HepG2 (cell line): Measurements from ENCODE around the gene TTBK1. TPM values are rescaled to one million over a fixed set of nuclear protein-coding genes. Genes with fewer than 3 reads are reported as not detected.
A peak's percentile ranks its signal among the peaks of the same experiment; 100 is the strongest.

Source experiments
- ARID2 ChIP-seq: sonication (generic); formaldehyde crosslinking; IDR thresholded peaks from 2 replicates; pipeline ENCODE4 v1.8.1; 2022; ENCODE audit warnings: mild to moderate bottlenecking, missing genetic modification reagents, borderline replicate concordance
- ATF7 ChIP-seq, 2 experiments: fragments of 450-650 bp in 1 of 2; sonication (generic) in 1 of 2; formaldehyde crosslinking in 1 of 2; IDR thresholded peaks; 2 replicates each; pipeline versions ENCODE4 v1.4.0 to v1.6.1; 2016 to 2020; ENCODE audit warnings: antibody characterized with exemption in 1 of 2, mild to moderate bottlenecking in 1 of 2, missing genetic modification reagents in 1 of 2
- BCL6 ChIP-seq: IDR thresholded peaks from 2 replicates; pipeline ENCODE4 v1.6.1; 2016; ENCODE audit warnings: missing genetic modification reagents, missing compliant biosample characterization
- CAMTA2 ChIP-seq: sonication (generic); formaldehyde crosslinking; IDR thresholded peaks from 2 replicates; pipeline ENCODE4 v1.4.0; 2020; ENCODE audit warnings: mild to moderate bottlenecking, missing genetic modification reagents, borderline replicate concordance
- HES4 ChIP-seq: sonication (generic); formaldehyde crosslinking; IDR thresholded peaks from 2 replicates; pipeline ENCODE4 v1.9.0; 2021; ENCODE audit warnings: mild to moderate bottlenecking, missing genetic modification reagents, borderline replicate concordance
- HHEX ChIP-seq: IDR thresholded peaks from 2 replicates; pipeline ENCODE4 v1.6.1; 2016; ENCODE audit warnings: control low read depth
- MED13 ChIP-seq: sonication (generic); formaldehyde crosslinking; IDR thresholded peaks from 2 replicates; pipeline ENCODE4 v1.5.0; 2020; ENCODE audit warnings: missing genetic modification reagents
- NAIF1 ChIP-seq: sonication (generic); formaldehyde crosslinking; IDR thresholded peaks from 2 replicates; pipeline ENCODE4 v1.5.0; 2020; ENCODE audit warnings: mild to moderate bottlenecking, missing genetic modification reagents, borderline replicate concordance
- NCOA2 ChIP-seq: sonication (generic); formaldehyde crosslinking; IDR thresholded peaks from 2 replicates; pipeline ENCODE4 v1.8.0; 2022; ENCODE audit warnings: inconsistent platforms
- PHB2 ChIP-seq: fragments of 450-650 bp; IDR thresholded peaks from 2 replicates; pipeline ENCODE4 v1.6.1; 2018; ENCODE audit not compliant: partially characterized antibody
- RFXAP ChIP-seq: sonication (generic); formaldehyde crosslinking; IDR thresholded peaks from 2 replicates; pipeline ENCODE4 v1.4.0; 2020; ENCODE audit warnings: missing genetic modification reagents, borderline replicate concordance
- RXRA ChIP-seq: sonication (generic); formaldehyde crosslinking; IDR thresholded peaks from 2 replicates; pipeline ENCODE4 v1.5.1; 2020; ENCODE audit warnings: missing genetic modification reagents
- SNAPC2 ChIP-seq: sonication (generic); formaldehyde crosslinking; IDR thresholded peaks from 2 replicates; pipeline ENCODE4 v1.8.1; 2022; ENCODE audit warnings: mild to moderate bottlenecking, missing genetic modification reagents
- SP1 ChIP-seq, 2 experiments: fragments of 450-650 bp in 1 of 2; sonication (generic) in 1 of 2; formaldehyde crosslinking in 1 of 2; IDR thresholded peaks; 2 replicates each; pipeline versions ENCODE4 v1.4.0 to v1.6.1; 2016 to 2020; ENCODE audit warnings: missing genetic modification reagents in 1 of 2
- SP4 ChIP-seq: sonication (generic); formaldehyde crosslinking; IDR thresholded peaks from 2 replicates; pipeline ENCODE4 v1.8.1; 2023; ENCODE audit warnings: mild to moderate bottlenecking, missing genetic modification reagents
- ZBTB7B ChIP-seq: sonication (generic); formaldehyde crosslinking; IDR thresholded peaks from 2 replicates; pipeline ENCODE4 v1.4.0; 2020; ENCODE audit warnings: missing genetic modification reagents
- ZFX ChIP-seq: sonication (generic); formaldehyde crosslinking; IDR thresholded peaks from 2 replicates; pipeline ENCODE4 v1.4.0; 2020; ENCODE audit warnings: mild to moderate bottlenecking, low read depth, missing genetic modification reagents, moderate library complexity
- ZNF136 ChIP-seq: sonication (generic); formaldehyde crosslinking; IDR thresholded peaks from 2 replicates; pipeline ENCODE4 v1.8.1; 2022; ENCODE audit warnings: low read depth, mild to moderate bottlenecking, moderate library complexity, missing genetic modification reagents
- ZNF205 ChIP-seq: IDR thresholded peaks from 2 replicates; pipeline ENCODE4 v1.6.1; 2018; ENCODE audit warnings: missing biosample characterization, missing genetic modification reagents
- ZNF292 ChIP-seq: sonication (generic); formaldehyde crosslinking; IDR thresholded peaks from 2 replicates; pipeline ENCODE4 v1.8.1; 2022; ENCODE audit warnings: mild to moderate bottlenecking, low read depth, missing genetic modification reagents, borderline replicate concordance
- ZNF367 ChIP-seq: sonication (generic); formaldehyde crosslinking; IDR thresholded peaks from 2 replicates; pipeline ENCODE4 v1.4.0; 2020; ENCODE audit warnings: missing genetic modification reagents, borderline replicate concordance
- ZNF547 ChIP-seq: sonication (generic); formaldehyde crosslinking; IDR thresholded peaks from 2 replicates; pipeline ENCODE4 v1.5.1; 2020; ENCODE audit warnings: mild to moderate bottlenecking, missing genetic modification reagents
- ZNF598 ChIP-seq: sonication (generic); formaldehyde crosslinking; IDR thresholded peaks from 2 replicates; pipeline ENCODE4 v1.5.1; 2020; ENCODE audit warnings: mild to moderate bottlenecking, missing genetic modification reagents, borderline replicate concordance
- ZNF607 ChIP-seq: sonication (generic); formaldehyde crosslinking; IDR thresholded peaks from 2 replicates; pipeline ENCODE4 v1.5.1; 2020; ENCODE audit warnings: missing genetic modification reagents, mild to moderate bottlenecking, borderline replicate concordance
- ZNF678 ChIP-seq: sonication (generic); formaldehyde crosslinking; IDR thresholded peaks from 2 replicates; pipeline ENCODE4 v1.4.0; 2020; ENCODE audit warnings: mild to moderate bottlenecking, missing genetic modification reagents
- ZNF879 ChIP-seq: sonication (generic); formaldehyde crosslinking; IDR thresholded peaks from 2 replicates; pipeline ENCODE4 v1.8.1; 2023; ENCODE audit warnings: missing genetic modification reagents
- polyA plus RNA-seq, 8 experiments: library from polyadenylated mRNA; depleted of rRNA in 3 of 8; stranded (reverse) in 7 of 8; unstranded in 1 of 8; fragments of >200 nt; fragmentation: Illumina TruSeq in 4 of 8; extraction: Trizol in 4 of 8; gene quantifications; 2 replicates each; pipeline versions ENCODE4 v1.2.1 to v1.2.3, GENCODE V29; 2011 to 2016; ENCODE audit warnings: low read depth in 4 of 8, missing spikeins in 1 of 8, mixed read lengths in 1 of 8; ENCODE audit not compliant: insufficient read depth in 1 of 8
- total RNA-seq, 5 experiments: library from RNA; depleted of rRNA; stranded (reverse); fragments of >200 nt; fragmentation: Illumina TruSeq; extraction: Trizol; gene quantifications; 2 replicates each; pipeline ENCODE4 v1.2.3, GENCODE V29; 2016; ENCODE audit warnings: low read depth in 1 of 5
- TF ChIP-seq, protein P1 (sequence below): sonication (generic); formaldehyde crosslinking; IDR thresholded peaks from 2 replicates; pipeline ENCODE4 v1.5.1; 2020; ENCODE audit warnings: missing genetic modification reagents, mild to moderate bottlenecking, borderline replicate concordance
- TF ChIP-seq, protein P2 (sequence below): sonication (generic); formaldehyde crosslinking; IDR thresholded peaks from 2 replicates; pipeline ENCODE4 v1.9.0; 2022; ENCODE audit warnings: low read depth, missing genetic modification reagents

The TTBK1 gene
- total and polyA plus RNA-seq, 2 of the 13 experiments (the other 11 are each of a cell fraction or from before 2014, with no cell fraction given) = 0.24 to 0.33 TPM

DNA sequence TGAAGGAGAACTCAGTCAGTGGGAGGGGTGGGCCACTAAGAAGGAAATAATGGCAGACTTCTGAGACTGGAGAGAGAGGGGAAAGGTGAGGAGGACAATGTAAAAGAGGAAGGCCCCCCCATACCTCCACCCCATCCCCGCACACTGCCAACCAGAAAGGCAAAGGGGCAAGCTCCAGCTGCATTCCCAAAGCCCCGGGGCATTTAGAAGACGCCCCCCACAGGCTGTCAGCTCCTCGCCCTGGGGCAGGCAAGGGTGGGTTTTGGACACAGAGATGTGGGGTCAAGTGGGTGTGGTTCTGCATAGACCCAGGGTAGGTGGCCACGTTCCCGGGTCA, 34.0 kb downstream of the TTBK1 start (continued):
- no peak for TF ChIP-seq ZNF292 (CRISPR knock-in tag)
- TF ChIP-seq ZFX (CRISPR knock-in tag) = no peak
- TF ChIP-seq HES4 (CRISPR knock-in tag) = no peak
- no peak for TF ChIP-seq SNAPC2 (CRISPR knock-in tag)
- no peak for TF ChIP-seq ZNF607
- TF ChIP-seq PHB2 = no peak
- TF ChIP-seq RFXAP (CRISPR knock-in tag) = 0 out of 2 replicates have a peak, but pooled peaks have one; percentile 66
- TF ChIP-seq ZNF678 = no peak
- TF ChIP-seq SP1 (IDR thresholded peaks at IDR 0.05) = no peak
- no peak for TF ChIP-seq SP1 (CRISPR knock-in tag; IDR thresholded peaks at IDR 0.05)
- no peak for TF ChIP-seq ZNF598
- TF ChIP-seq NAIF1 (CRISPR knock-in tag) = no peak
- 0 out of 2 replicates have a peak, but pooled peaks have one; percentile 33 for TF ChIP-seq ZNF879 (CRISPR knock-in tag)
- TF ChIP-seq ATF7 (IDR thresholded peaks at IDR 0.05) = no peak
- no peak for TF ChIP-seq ATF7 (CRISPR knock-in tag; IDR thresholded peaks at IDR 0.05)
- TF ChIP-seq, protein P1, sequence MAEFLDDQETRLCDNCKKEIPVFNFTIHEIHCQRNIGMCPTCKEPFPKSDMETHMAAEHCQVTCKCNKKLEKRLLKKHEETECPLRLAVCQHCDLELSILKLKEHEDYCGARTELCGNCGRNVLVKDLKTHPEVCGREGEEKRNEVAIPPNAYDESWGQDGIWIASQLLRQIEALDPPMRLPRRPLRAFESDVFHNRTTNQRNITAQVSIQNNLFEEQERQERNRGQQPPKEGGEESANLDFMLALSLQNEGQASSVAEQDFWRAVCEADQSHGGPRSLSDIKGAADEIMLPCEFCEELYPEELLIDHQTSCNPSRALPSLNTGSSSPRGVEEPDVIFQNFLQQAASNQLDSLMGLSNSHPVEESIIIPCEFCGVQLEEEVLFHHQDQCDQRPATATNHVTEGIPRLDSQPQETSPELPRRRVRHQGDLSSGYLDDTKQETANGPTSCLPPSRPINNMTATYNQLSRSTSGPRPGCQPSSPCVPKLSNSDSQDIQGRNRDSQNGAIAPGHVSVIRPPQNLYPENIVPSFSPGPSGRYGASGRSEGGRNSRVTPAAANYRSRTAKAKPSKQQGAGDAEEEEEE (CRISPR knock-in tag) = no peak
- no peak for TF ChIP-seq NCOA2 (CRISPR knock-in tag)
- TF ChIP-seq SP4 (CRISPR knock-in tag) = no peak
- no peak for TF ChIP-seq ZNF367
- TF ChIP-seq ZNF136 (CRISPR knock-in tag) = no peak
- TF ChIP-seq RXRA = no peak
- no peak for TF ChIP-seq CAMTA2
- TF ChIP-seq, protein P2, sequence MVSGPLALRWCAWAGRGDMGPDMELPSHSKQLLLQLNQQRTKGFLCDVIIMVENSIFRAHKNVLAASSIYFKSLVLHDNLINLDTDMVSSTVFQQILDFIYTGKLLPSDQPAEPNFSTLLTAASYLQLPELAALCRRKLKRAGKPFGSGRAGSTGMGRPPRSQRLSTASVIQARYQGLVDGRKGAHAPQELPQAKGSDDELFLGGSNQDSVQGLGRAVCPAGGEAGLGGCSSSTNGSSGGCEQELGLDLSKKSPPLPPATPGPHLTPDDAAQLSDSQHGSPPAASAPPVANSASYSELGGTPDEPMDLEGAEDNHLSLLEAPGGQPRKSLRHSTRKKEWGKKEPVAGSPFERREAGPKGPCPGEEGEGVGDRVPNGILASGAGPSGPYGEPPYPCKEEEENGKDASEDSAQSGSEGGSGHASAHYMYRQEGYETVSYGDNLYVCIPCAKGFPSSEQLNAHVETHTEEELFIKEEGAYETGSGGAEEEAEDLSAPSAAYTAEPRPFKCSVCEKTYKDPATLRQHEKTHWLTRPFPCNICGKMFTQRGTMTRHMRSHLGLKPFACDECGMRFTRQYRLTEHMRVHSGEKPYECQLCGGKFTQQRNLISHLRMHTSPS (CRISPR knock-in tag) = no peak
- no peak for TF ChIP-seq HHEX (CRISPR knock-in tag)
- TF ChIP-seq ZNF205 = no peak
- peak; percentile 78; the same call in 1 of the 2 replicates for TF ChIP-seq MED13 (CRISPR knock-in tag)
- no peak for TF ChIP-seq ZNF547
- no peak for TF ChIP-seq ZBTB7B
- TF ChIP-seq ARID2 (CRISPR knock-in tag) = 0 out of 2 replicates have a peak, but pooled peaks have one; percentile 67
- TF ChIP-seq BCL6 (CRISPR knock-in tag) = no peak
